Psoas muscle (tissue), 8 donors: ENCODE measurements around the gene YTHDF1. TPM values are rescaled to one million over a fixed set of nuclear protein-coding genes. Genes with fewer than 3 reads are reported as not detected.

ENCODE experiments used
- ATAC-seq, 4 donors: fragments of 200-7000 bp; cut with Tn5 transposase; one replicate each; pipeline ENCODE4 v1.9.1; 2020; ENCODE audit warnings: moderate library complexity in 3 of 4, mild to moderate bottlenecking in 2 of 4
- DNase-seq, 2 donors: peaks; one replicate each; pipeline ENCODE4 v3.0.0-alpha.2; 2020
- H3K27ac ChIP-seq: fragments of 200-600 bp; one replicate; pipeline ENCODE4 v1.8.0; 2022
- H3K27me3 ChIP-seq, 3 donors: fragments of 200-600 bp in 1 of 3; one replicate each; pipeline versions ENCODE4 v1.6.1 to v1.8.0; 2013 to 2022; ENCODE audit warnings: low read length in 2 of 3, mild to moderate bottlenecking in 2 of 3, moderate library complexity in 1 of 3; ENCODE audit not compliant: insufficient read depth in 3 of 3
- H3K36me3 ChIP-seq, 2 donors: fragments of 200-600 bp in 1 of 2; one replicate each; pipeline versions ENCODE4 v1.6.1 to v1.8.0; 2013 to 2022; ENCODE audit warnings: low read depth in 1 of 2, mild to moderate bottlenecking in 1 of 2, moderate library complexity in 1 of 2; ENCODE audit not compliant: insufficient read depth in 1 of 2
- H3K4me1 ChIP-seq: fragments of 200-600 bp; one replicate; pipeline ENCODE4 v1.8.0; 2022
- H3K4me3 ChIP-seq: fragments of 200-600 bp; one replicate; pipeline ENCODE4 v1.8.0; 2022; ENCODE audit warnings: mild to moderate bottlenecking
- H3K9me3 ChIP-seq: fragments of 200-600 bp; one replicate; pipeline ENCODE4 v1.8.0; 2022
- CTCF ChIP-seq: fragments of 200-600 bp; IDR thresholded peaks from one replicate; pipeline ENCODE4 v1.8.0; 2022; ENCODE audit warnings: antibody characterized with exemption
- WGBS, 3 donors: extraction: QIAGEN DNeasy Blood & Tissue Kit; methylation state at CpG; one replicate each; pipeline versions ENCODE4 v1.1.6 to v1.1.7; 2013; 5-methylcytosine and 5-hydroxymethylcytosine counted together
- intact Hi-C, 2 donors: fragments of 100-400 bp; cut with DNase I; formaldehyde crosslinking; loops; one replicate each; pipeline versions ENCODE4 v1.11.0 to v1.14.2; 2022
- polyA plus RNA-seq, 3 donors: library from polyadenylated mRNA; stranded (reverse); fragments of 200-250 nt; gene quantifications; one replicate each; pipeline ENCODE4 v1.2.3, GENCODE V29; 2013
- total RNA-seq, 4 donors: library from RNA; stranded (reverse); fragmentation: NEBNext Ultra II Directional in 2 of 4; extraction: Animal tissue kit (Norgen Biotek cat#: 25700) in 2 of 4; gene quantifications; one replicate each; pipeline versions ENCODE4 v1.2.1 to v1.2.4, GENCODE V29; 2021 to 2023
- donor health status: healthy with polysubstance abuse.
- donor health status: DM: no; HTN: no; CAD: no; lungs with moderate emphysema.
- donor health status: Bipolar disorder and iron deficiency.
- donor health status: healthy.
- donor health status: DM: yes; HTN: yes; CAD: no.
- donor health status: DM: no; HTN: no; CAD: no.
- donor health status: DM: no; HTN: no; CAD: no.
- donor health status: DM: yes; HTN: yes; CAD: no.

YTHDF1 gene
- total and polyA plus RNA-seq, 7 donors, result 27.4 to 52.1 (median 45.8) TPM

GRCh38 chr20:63148696-63149095 is 67.2 kb downstream of the YTHDF1 start:
- intact Hi-C loops, result no loop called here
- peaks cover 0 to 92% (median 21%) of the 10 kb centered on the region in 3 donors for H3K27me3 ChIP-seq
- ATAC-seq, result no peak
- no peaks in the 10 kb centered on the region for H3K36me3 ChIP-seq
- DNase-seq, result peak in 1 of 2 donors; percentile 32
- no peak overlapping the region for H3K27ac ChIP-seq
- no peaks in the 10 kb centered on the region for H3K9me3 ChIP-seq
- H3K4me1 ChIP-seq, result peaks cover 10% of the 10 kb centered on the region
- no peak for TF ChIP-seq CTCF
- 65 to 79% (median 73%) methylated on average over 11 of the region's 11 CpGs for WGBS, 3 donors
- no peak overlapping the region for H3K4me3 ChIP-seq

GRCh38 chr20:63147532-63147931 is 68.4 kb downstream of the YTHDF1 start:
- no peak for TF ChIP-seq CTCF
- Histone ChIP-seq H3K27ac (no peak overlapping the region), H3K36me3 (no peaks in the 10 kb centered on the region), H3K4me3 (no peak overlapping the region), H3K4me1 (peaks cover 10% of the 10 kb centered on the region), H3K27me3 (peaks cover 0 to 90% (median 17%) of the 10 kb centered on the region in 3 donors), H3K9me3 (no peaks in the 10 kb centered on the region)
- intact Hi-C loops, result no loop called here
- DNase-seq, result no peak
- WGBS, 3 donors, result 69 to 74% (median 73%) methylated on average over 2 of the region's 2 CpGs
- no peak for ATAC-seq

Other genes starting within 250 kb of the YTHDF1 start
- not detected for gene BHLHE23, start 209.2 kb downstream of the YTHDF1 start, total RNA-seq
- not detected for gene BHLHE23, start 209.2 kb downstream of the YTHDF1 start, polyA plus RNA-seq
- not detected for gene BIRC7, start 19.8 kb upstream of the YTHDF1 start, total RNA-seq
- under 1 TPM in 1 of 3 donors, not detected in 2; 0.04 TPM for gene BIRC7, start 19.8 kb upstream of the YTHDF1 start, polyA plus RNA-seq
- gene NKAIN4, start 38.3 kb upstream of the YTHDF1 start, total RNA-seq, result not detected
- gene NKAIN4, start 38.3 kb upstream of the YTHDF1 start, polyA plus RNA-seq, result not detected
- gene ARFGAP1, start 56.7 kb upstream of the YTHDF1 start, total RNA-seq, result 10 to 100 TPM; 19.9 to 42.2 (median 25.5) TPM
- gene ARFGAP1, start 56.7 kb upstream of the YTHDF1 start, polyA plus RNA-seq, result 10 to 100 TPM; 22.3 to 42.0 (median 30.4) TPM
- gene COL20A1, start 77.1 kb upstream of the YTHDF1 start, total RNA-seq, result not detected
- gene COL20A1, start 77.1 kb upstream of the YTHDF1 start, polyA plus RNA-seq, result under 1 TPM in 2 of 3 donors, not detected in 1; 0.08 to 0.09 TPM
- gene CHRNA4, start 145.2 kb upstream of the YTHDF1 start, total RNA-seq, result under 1 TPM in 2 of 4 donors, not detected in 2; 0.24 to 0.41 TPM
- gene CHRNA4, start 145.2 kb upstream of the YTHDF1 start, polyA plus RNA-seq, result under 1 TPM in 1 of 3 donors, not detected in 2; 0.01 TPM